CD14-positive monocyte (primary cell): Measurements from ENCODE around the gene HDAC4. TPM values are rescaled to one million over a fixed set of nuclear protein-coding genes. Genes with fewer than 3 reads are reported as not detected.

Source experiments
- DNase-seq, 3 donors: peaks; one replicate each; pipeline ENCODE4 v3.0.0-alpha.2; 2011 to 2022
- H2AFZ ChIP-seq: 2 replicates; pipeline ENCODE4 v1.6.0; 2012; ENCODE audit warnings: mild to moderate bottlenecking, low read depth, low read length, inconsistent platforms; ENCODE audit not compliant: insufficient read depth, poor library complexity, severe bottlenecking
- H3K27ac ChIP-seq, 2 donors: 1 replicate in 1 of 2; 2 replicates in 1 of 2; pipeline ENCODE4 v1.5.1; 2012 to 2013; ENCODE audit warnings: low read length in 2 of 2, control low read depth in 1 of 2, inconsistent platforms in 1 of 2, low read depth in 1 of 2, mild to moderate bottlenecking in 1 of 2
- H3K27me3 ChIP-seq, 2 donors: one replicate each; pipeline versions ENCODE4 v1.6.0 to v1.6.1; 2011 to 2013; ENCODE audit warnings: low read length in 2 of 2; ENCODE audit not compliant: control insufficient read depth in 2 of 2, insufficient read depth in 2 of 2
- H3K36me3 ChIP-seq, 2 donors: replicated peaks in 1 of 2; 1 replicate in 1 of 2; 2 replicates in 1 of 2; pipeline versions ENCODE4 v1.5.1 to v1.6.1; 2012 to 2013; ENCODE audit warnings: low read length in 2 of 2, control low read depth in 1 of 2, inconsistent platforms in 1 of 2, mild to moderate bottlenecking in 1 of 2; ENCODE audit not compliant: insufficient read depth in 2 of 2, control insufficient read depth in 1 of 2
- H3K4me1 ChIP-seq, 2 donors: 1 replicate in 1 of 2; 2 replicates in 1 of 2; pipeline versions ENCODE4 v1.5.1 to v1.6.1; 2012 to 2013; ENCODE audit warnings: low read length in 2 of 2, control low read depth in 1 of 2, inconsistent platforms in 1 of 2, mild to moderate bottlenecking in 1 of 2, moderate library complexity in 1 of 2; ENCODE audit not compliant: insufficient read depth in 2 of 2, control insufficient read depth in 1 of 2
- H3K4me2 ChIP-seq: replicated peaks from 2 replicates; pipeline ENCODE3; 2012; ENCODE audit warnings: low read length, moderate library complexity, mild to moderate bottlenecking; ENCODE audit not compliant: poor library complexity, severe bottlenecking; ENCODE audit errors: extremely low read depth
- H3K4me3 ChIP-seq, 3 experiments: fragments of 200-600 bp in 1 of 3; sonication (generic) in 1 of 3; replicated peaks in 1 of 3; 1 replicate in 2 of 3; 2 replicates in 1 of 3; pipeline ENCODE4 v1.5.1; 2011 to 2013; ENCODE audit warnings: low read length in 3 of 3, mild to moderate bottlenecking in 3 of 3, control low read depth in 2 of 3, low read depth in 2 of 3, inconsistent platforms in 1 of 3, moderate library complexity in 1 of 3
- H3K79me2 ChIP-seq: 2 replicates; pipeline ENCODE4 v1.6.0; 2012; ENCODE audit warnings: mild to moderate bottlenecking, control low read depth, inconsistent platforms, low read length, moderate library complexity; ENCODE audit not compliant: insufficient read depth
- H3K9ac ChIP-seq: 2 replicates; pipeline ENCODE4 v1.6.0; 2017; ENCODE audit warnings: low read length, mild to moderate bottlenecking; ENCODE audit not compliant: insufficient read depth, poor library complexity, severe bottlenecking
- H3K9me3 ChIP-seq, 2 donors: replicated peaks in 1 of 2; 1 replicate in 1 of 2; 2 replicates in 1 of 2; pipeline versions ENCODE4 v1.5.1 to v1.6.1; 2012 to 2013; ENCODE audit warnings: low read length in 2 of 2, control low read depth in 1 of 2; ENCODE audit not compliant: control insufficient read depth in 1 of 2, insufficient read depth in 1 of 2
- H4K20me1 ChIP-seq: 2 replicates; pipeline ENCODE4 v1.6.0; 2012; ENCODE audit warnings: mild to moderate bottlenecking, low read length, control low read depth, moderate library complexity; ENCODE audit not compliant: insufficient read depth
- H3K27ac Mint-ChIP-seq, 7 donors: one replicate each; pipeline ENCODE4 v1.8.0; 2020; ENCODE audit warnings: mild to moderate bottlenecking in 7 of 7, mixed read lengths in 7 of 7, moderate library complexity in 6 of 7, inconsistent platforms in 2 of 7
- H3K27me3 Mint-ChIP-seq, 3 donors: one replicate each; pipeline ENCODE4 v1.8.0; 2021 to 2022; ENCODE audit warnings: low read depth in 3 of 3, mild to moderate bottlenecking in 3 of 3, mixed read lengths in 3 of 3, moderate library complexity in 3 of 3, inconsistent platforms in 1 of 3
- H3K36me3 Mint-ChIP-seq, 2 donors: one replicate each; pipeline ENCODE4 v1.8.0; 2020; ENCODE audit warnings: mixed read lengths in 2 of 2, inconsistent platforms in 1 of 2, mild to moderate bottlenecking in 1 of 2
- H3K4me1 Mint-ChIP-seq: one replicate; pipeline ENCODE4 v1.8.0; 2020; ENCODE audit warnings: mild to moderate bottlenecking, mixed read lengths
- H3K4me3 Mint-ChIP-seq, 2 donors: one replicate each; pipeline ENCODE4 v1.8.0; 2020; ENCODE audit warnings: mild to moderate bottlenecking in 2 of 2, mixed read lengths in 2 of 2, moderate library complexity in 1 of 2
- H3K9me3 Mint-ChIP-seq, 7 donors: one replicate each; pipeline ENCODE4 v1.8.0; 2020 to 2022; ENCODE audit warnings: mixed read lengths in 7 of 7, mild to moderate bottlenecking in 6 of 7, moderate library complexity in 6 of 7, inconsistent platforms in 2 of 7
- CTCF ChIP-seq: fragments of 200-600 bp; IDR thresholded peaks from one replicate; pipeline ENCODE4 v1.8.0; 2022; ENCODE audit warnings: antibody characterized with exemption, mild to moderate bottlenecking
- WGBS: methylation state at CpG from one replicate; pipeline ENCODE4 v1.1.5; 2013; ENCODE audit warnings: missing lambda C conversion rate; ENCODE audit not compliant: insufficient coverage; 5-methylcytosine and 5-hydroxymethylcytosine counted together
- intact Hi-C, 2 donors: fragments of 100-400 bp; cut with micrococcal nuclease; formaldehyde crosslinking; loops; one replicate each; pipeline versions ENCODE4 v1.15.0 to v1.15.1; 2023
- polyA plus RNA-seq, 3 donors: library from polyadenylated mRNA; depleted of rRNA in 1 of 3; unstranded in 2 of 3; stranded (reverse) in 1 of 3; fragments of 300-500 nt in 2 of 3; fragments of >200 nt in 1 of 3; fragmentation: Illumina TruSeq in 2 of 3; gene quantifications; 1 replicate in 2 of 3; 2 replicates in 1 of 3; pipeline ENCODE4 v1.2.3, GENCODE V29; 2012 to 2021

Gene HDAC4
- polyA plus RNA-seq, 3 donors = 3.3 to 23.0 (median 4.5) TPM

DNA sequence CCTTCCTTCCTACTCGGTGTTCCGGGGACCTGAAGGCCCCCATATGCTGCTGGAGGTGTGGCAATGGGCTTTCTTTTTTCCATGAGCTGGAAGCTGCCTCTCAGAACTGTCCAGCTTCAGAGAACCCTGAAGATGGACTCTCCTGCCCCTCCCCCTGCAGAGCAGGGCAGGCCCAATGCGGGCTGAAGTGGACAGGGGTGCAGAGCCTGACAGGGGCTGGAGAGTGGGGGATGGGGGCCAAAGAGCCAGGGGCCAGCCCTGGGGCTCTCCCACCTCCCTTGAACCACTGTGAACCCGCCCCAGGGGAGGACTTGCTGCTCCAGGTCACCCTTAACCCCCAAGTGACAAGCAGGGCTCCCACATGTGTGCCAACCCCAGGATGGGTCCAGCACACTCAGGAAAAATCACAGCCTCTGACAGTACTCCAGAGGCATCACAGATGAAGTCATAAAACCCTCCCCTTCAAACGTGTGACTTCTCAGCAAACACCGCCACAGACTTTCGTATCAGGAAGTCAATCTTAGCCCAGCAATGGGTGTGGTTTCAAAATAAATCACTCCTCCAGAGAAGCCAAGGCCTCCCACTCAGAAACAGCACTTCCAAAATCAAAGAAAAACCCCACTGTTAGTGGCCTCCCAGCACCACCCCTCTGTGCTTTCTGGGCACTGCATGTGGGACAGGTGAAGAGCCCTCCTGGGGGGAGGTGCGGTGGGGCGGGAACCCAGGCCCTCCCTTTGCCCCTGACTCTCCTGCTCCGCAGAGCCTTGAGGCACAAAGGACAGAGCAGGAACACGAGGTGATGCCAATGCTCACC, 135.8 kb downstream of the HDAC4 start:
- peak overlapping the region; percentile 76 to 96 for H3K4me3 Mint-ChIP-seq
- Histone ChIP-seq H3K36me3 (no peaks in the 10 kb centered on the region), H3K27me3 (no peaks in the 10 kb centered on the region), H3K4me3 (peak overlapping the region; percentile 1 to 92 (median 66)), H3K4me1 (peaks cover 96 to 98% of the 10 kb centered on the region in 2 donors), H3K9me3 (no peaks in the 10 kb centered on the region), H3K4me2 (peak overlapping the region; percentile 85), H3K27ac (peak overlapping the region; percentile 90 to 99), H3K9ac (peak overlapping the region; percentile 80), H4K20me1 (no peaks in the 10 kb centered on the region), H2AFZ (no peak overlapping the region), H3K79me2 (peaks cover 100% of the 10 kb centered on the region)
- peaks cover 33 to 45% of the 10 kb centered on the region in 2 donors for H3K36me3 Mint-ChIP-seq
- peak; percentile 19 for TF ChIP-seq CTCF
- intact Hi-C loops = loop anchor here (5.0 kb wide), 2 partner anchors 43 to 47 kb away; no protein-coding TSS in a partner anchor
- peaks cover 0 to 3% (median 3%) of the 10 kb centered on the region in 3 donors for H3K27me3 Mint-ChIP-seq
- H3K27ac Mint-ChIP-seq = peak overlapping the region; percentile 97 to 100 (median 99)
- H3K9me3 Mint-ChIP-seq = peaks cover 0 to 2% (median 0%) of the 10 kb centered on the region in 7 donors
- DNase-seq = peak; percentile 87 to 90 (median 89)
- peaks cover 94% of the 10 kb centered on the region for H3K4me1 Mint-ChIP-seq
- WGBS = 55% methylated on average over 6 of the region's 11 CpGs

DNA sequence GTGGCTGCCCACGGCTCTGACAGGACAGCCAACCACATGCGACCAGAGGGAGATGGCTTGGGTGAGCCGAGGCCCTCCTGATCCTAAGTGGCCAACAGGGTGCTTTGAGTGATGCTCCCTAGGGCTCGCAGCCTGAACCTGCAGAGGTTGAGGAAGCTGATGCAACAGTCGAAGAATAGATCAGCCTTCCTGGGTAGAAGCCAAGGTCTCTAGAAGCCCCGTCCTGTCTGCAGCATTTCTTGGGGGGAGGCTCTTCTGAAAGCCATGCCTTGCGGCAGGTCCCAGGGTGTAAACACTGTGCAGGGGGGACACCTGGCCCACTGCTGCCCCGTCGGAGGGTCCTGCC, 136.4 kb downstream of the HDAC4 start:
- Mint-ChIP-seq H3K36me3 (peaks cover 28 to 42% of the 10 kb centered on the region in 2 donors), H3K4me1 (peaks cover 94% of the 10 kb centered on the region), H3K27me3 (peaks cover 0 to 2% (median under 1%) of the 10 kb centered on the region in 3 donors), H3K4me3 (peak overlapping the region; percentile 64 to 75), H3K9me3 (peaks cover 0 to 2% (median 0%) of the 10 kb centered on the region in 7 donors), H3K27ac (peak overlapping the region; percentile 97 to 100 (median 99))
- no peak for TF ChIP-seq CTCF
- 5% methylated on average over 6 of the region's 9 CpGs for WGBS
- Histone ChIP-seq H3K27me3 (no peaks in the 10 kb centered on the region), H3K79me2 (peaks cover 96% of the 10 kb centered on the region), H3K4me1 (peaks cover 96 to 98% of the 10 kb centered on the region in 2 donors), H4K20me1 (no peaks in the 10 kb centered on the region), H3K27ac (peak overlapping the region; percentile 90 to 99), H3K4me2 (peak overlapping the region; percentile 85), H3K9ac (peak overlapping the region; percentile 68), H2AFZ (no peak overlapping the region), H3K36me3 (no peaks in the 10 kb centered on the region), H3K4me3 (peak overlapping the region; percentile 1 to 92 (median 14)), H3K9me3 (no peaks in the 10 kb centered on the region)
- intact Hi-C loops = no loop called here
- peak in 2 of 3 donors; percentile 53 to 54 for DNase-seq
